Activated effector memory CD4-positive, alpha-beta T cell treated with Interleukin-2 at 50 U/mL for 16 hours (primary cell): ENCODE results near the gene B3GALT5.
"Not testable (repeated sequence)": the region's sequence is repeated elsewhere in the genome, so short reads cannot be mapped to it uniquely, and the experiment has no call there.

Experiments used
- DNase-seq: peaks from one replicate; pipeline ENCODE4 v3.0.0-alpha.2; 2020

Gene B3GALT5

DNA sequence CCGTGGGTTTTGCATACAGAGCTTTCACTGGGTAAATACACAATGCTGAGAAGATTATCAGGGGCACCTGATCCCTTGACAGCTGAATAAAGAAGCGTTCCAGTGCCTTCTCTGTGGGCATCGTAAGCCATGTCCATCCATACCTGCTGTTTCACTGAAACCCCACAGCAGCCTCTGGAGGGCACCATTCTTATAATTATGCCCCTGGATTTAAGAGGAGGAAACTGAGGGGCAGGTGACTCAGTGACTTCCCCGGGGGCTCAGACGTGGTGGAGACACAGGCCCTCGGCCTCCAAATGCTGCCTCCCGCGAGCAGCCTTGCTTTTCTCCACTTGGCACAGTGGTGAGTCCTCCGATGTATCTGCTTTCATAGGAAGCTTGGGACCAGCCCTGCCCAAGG lies 56.7 kb downstream of the B3GALT5 start:
- no peak for DNase-seq

DNA sequence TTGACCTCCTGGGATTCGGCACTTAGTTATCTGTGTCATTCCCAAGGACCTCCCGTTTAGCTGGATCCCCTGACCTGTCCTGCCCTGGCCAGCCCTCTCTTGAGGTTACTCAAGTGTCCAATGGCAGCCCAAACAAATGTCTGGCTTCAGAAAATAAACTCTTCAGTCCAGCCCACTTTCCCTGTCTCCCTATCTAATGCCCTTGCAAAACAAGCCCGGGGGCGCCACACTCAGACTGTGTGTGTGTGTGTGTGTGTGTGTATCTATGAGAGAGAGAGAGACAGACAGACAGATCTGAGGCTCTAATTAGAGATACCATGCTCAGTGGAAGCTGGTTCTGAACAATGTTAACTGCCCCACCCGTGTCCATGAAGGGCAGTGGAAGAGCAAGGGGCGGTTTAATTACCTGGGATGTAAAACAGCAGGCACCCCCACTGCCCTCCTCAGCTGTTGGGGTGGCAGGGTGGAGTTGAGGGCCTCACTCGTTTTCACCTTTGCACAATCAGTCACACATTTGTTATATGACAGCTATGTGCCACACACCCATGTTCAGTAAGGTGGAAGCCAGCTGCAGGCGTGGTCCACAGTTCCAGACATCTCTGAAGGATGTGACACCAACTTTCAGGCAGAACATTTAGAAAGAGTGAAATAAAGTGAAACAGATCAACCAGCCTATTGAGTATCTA lies 57.4 kb downstream of the B3GALT5 start:
- DNase-seq: no peak

DNA sequence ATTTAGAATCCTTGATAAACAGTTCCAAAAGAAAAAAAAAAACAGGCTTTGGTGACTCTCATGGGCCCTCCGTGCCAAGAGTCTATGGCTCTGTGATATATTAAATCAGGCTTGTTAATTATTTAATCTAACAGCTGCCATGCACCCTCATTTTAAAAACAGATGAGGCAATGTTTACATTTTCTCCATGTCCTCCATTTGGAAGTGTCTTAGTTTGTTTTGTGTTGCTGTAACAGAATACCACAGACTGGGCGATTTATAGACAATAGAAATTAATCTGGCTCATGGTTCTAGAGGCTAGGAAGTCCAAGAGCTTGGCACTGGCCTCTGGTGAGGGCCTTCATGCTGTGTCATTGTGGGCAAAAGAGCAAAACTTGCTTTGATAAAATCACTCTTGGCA lies 58.0 kb downstream of the B3GALT5 start:
- DNase-seq: no peak

DNA sequence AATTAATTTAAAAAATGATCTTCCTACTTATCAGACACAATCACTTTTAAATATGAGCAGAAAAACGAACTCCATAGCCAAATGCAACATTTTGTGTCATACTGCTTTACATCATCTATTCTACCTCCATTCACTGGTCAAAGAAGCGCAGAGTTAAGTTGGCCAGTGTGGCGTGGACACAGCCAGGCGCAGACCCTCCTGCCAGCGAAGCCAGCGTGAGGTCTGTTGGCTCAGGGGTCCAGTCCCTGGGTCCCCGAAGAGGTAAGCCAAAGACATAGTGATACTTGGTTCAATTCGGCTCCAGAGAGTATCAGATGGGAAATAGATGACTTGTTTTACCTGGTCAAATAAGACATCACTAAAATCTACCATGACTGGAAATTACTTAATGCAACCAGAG lies 59.2 kb downstream of the B3GALT5 start:
- no peak for DNase-seq

DNA sequence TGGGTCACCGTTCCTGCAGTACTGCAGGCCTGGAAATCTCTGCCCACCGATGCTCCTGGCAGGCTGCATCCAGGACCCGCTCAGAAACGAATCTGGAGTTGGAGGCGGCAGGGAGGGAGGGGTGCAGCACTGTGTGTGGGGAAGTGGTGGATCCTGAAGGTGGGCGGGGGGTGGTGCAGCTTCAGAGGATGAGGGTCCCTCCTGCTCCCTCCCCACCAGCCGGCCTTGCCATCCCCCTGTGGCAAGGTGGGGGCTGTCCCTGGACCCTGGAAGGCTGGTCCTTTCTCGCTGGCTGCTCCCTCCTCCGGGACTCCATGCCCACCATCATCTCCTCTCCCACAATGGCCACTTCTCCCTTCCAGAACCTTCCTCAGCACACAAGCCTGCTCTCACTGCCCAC lies 60.4 kb downstream of the B3GALT5 start:
- DNase-seq: no peak

DNA sequence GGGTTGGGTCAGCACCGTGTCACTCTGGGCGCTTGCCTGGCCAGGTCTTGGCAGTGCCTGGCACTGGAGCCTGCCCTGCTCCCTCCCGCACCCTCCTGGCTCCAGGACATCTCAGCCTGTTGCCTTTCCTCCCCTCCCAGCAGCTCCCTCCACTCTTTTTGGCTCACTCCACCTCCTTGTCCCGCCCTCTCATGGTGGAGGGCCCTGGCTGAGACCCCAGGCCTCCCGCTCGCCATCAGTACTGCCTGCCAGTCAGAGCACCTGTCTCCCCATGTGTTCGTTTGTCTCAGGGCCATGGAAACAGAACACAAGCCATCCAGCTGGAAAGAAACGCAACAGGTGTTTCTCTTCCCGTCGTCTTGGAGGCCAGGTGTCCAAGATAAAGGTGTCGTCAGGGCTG lies 61.0 kb downstream of the B3GALT5 start:
- no peak for DNase-seq

DNA sequence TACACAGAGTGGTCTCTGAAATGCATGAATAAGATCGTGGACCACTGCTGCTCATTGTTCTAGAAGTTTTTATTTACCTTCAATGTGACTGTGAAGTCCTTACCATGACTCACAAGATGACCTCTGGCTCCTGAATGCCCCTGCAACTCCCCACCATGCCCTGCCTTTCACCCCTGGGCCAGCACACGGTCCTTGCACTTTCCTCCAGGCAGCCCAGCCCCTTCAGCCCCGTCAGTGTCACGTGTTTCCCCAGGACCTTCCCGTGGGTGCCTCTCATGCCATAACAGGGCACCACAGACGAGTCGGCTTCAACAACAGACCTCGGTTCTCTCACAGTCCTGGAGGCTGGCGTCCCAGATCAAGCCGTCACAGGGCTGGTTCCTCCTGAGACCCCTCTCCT lies 62.1 kb downstream of the B3GALT5 start:
- no peak for DNase-seq

DNA sequence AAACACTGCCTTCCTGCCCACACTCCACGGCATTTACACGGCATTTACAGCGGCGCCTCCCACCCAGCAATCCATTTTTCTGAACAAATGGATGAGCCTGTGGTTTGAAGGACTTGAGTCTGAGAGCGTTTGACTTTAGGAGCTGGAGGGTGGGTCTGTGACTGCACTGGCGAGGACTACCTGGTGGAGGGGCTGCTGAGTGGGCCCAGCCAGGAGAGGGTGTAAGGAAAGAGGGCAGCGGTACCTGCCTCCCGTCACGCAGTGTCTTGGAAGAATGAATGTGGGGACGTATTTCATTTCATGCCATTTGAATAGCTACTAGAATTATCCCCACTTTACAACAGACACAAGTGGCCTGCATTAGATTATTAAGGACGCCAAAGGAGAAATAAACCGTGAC lies 62.9 kb downstream of the B3GALT5 start:
- no peak for DNase-seq

DNA sequence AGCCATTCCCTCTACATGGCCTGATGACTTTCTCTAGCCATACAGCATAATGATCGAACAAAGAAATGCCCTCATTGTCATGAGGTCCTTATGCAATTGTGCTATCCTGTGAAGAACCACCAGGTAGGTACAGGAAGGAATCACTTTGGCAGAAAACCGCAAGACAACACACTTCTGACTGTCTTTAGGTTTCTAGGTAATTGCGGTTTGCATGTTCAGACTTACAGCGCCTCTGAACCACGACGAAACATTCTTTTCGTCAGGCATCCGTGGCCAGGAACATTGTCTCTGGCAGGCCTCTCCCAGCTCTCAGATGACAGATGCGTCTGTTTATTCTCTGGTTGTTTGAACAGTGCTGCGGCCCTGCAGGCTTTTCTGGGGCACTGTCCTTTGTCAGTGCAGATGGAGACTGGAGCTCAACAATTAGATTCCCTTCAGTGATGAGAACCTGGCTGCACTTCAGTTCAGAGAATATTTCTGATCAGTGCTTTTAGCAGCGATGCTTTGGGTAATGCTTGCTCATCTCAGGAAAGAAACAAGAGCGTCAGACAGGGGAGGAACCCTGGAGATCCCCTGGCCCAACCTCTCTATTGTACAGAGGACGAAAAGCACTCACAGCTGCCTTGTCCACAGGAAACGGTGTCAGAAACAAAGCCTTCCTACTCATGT lies 63.4 kb downstream of the B3GALT5 start:
- no peak for DNase-seq

DNA sequence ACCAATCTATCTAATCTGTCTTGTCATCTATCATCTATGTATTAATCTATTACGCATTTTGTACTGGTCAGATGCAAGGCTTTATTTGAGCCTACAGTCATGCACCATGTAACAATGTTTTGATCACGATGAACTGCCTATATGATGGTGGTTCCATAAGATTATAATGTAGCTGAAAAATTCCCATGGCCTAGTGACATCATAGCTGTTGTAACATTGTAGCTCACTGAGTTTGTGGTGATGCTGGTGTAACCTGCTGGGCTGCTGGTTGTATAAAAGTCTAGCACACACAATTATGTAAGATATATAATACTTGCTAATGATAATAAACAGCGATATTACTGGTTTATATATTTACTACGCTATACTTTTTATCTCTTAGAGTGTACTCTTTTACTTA lies 67.5 kb downstream of the B3GALT5 start:
- no peak for DNase-seq

DNA sequence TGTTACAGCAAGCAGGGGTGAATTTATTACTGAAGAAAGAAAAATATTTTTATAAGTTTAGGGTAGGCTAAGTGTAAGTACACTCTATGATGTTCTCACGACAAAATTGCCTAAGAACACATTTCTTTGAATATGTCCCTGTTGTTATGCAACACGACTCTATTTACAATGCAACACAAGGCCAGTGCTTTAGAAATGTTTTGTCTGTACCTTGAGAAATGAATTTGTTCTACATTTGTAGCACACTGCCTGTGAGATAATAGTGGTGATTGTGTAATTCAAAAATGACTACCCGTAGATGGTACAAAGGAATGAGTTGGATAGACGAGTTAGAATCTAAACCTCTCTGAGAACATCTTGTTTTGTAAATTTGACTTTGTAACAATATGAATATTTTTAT lies 68.5 kb downstream of the B3GALT5 start:
- DNase-seq: no peak

DNA sequence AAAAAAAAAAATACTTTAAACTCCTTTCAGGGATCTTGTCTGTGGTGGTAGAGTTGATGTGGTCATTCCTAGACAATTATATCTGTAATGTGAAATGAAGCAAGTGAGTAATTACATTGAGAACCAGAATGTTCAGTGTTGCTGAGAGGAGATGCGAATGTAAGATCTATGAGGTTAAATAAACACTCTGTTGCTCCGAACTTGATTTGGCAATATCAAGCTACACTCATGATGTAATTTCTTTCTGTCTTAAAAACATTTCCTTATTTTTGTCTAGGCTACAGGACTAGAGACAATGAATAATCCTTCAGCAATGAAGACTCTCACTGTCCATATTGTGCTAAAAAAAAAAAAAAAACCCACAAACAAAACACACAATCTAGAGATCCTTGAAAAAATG lies 69.1 kb downstream of the B3GALT5 start:
- DNase-seq: no peak

DNA sequence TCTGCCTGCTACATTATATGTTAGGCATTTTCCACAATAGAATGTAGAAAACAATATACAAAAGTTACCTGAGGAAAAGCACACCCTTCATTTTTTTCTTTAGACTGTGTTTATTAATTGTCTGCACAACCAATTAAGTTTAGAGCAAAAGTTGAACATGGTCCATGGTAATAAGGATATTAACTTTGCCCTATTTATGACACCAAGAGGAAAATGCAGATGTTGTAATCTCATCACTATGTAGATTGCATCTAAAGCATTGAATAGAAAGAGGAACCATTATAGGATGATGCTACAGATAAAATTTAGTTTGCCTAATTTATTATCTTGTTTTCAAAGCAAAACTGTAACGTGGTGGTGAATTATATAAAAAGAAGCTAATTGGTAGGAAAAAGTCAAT lies 72.5 kb downstream of the B3GALT5 start:
- DNase-seq: no peak

DNA sequence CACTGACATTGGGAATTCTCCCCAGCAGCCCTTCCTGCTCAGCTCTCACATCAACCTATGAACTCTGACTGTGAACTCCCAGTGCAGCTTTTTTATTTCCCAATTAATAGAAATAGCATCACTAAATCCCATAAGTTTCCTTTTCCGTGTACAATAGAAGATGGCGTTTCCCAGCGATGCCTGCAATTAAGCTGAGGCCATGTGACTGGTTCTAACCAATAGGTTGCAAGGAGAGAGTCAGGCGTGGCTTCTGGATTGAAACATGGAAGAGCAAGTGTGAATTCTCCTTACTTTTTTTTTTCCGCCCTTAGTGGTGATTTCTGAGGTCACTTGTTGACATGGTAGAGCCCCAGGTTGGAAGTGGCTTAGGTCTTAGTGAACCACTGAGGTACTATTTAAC lies 73.3 kb downstream of the B3GALT5 start:
- DNase-seq: no peak

DNA sequence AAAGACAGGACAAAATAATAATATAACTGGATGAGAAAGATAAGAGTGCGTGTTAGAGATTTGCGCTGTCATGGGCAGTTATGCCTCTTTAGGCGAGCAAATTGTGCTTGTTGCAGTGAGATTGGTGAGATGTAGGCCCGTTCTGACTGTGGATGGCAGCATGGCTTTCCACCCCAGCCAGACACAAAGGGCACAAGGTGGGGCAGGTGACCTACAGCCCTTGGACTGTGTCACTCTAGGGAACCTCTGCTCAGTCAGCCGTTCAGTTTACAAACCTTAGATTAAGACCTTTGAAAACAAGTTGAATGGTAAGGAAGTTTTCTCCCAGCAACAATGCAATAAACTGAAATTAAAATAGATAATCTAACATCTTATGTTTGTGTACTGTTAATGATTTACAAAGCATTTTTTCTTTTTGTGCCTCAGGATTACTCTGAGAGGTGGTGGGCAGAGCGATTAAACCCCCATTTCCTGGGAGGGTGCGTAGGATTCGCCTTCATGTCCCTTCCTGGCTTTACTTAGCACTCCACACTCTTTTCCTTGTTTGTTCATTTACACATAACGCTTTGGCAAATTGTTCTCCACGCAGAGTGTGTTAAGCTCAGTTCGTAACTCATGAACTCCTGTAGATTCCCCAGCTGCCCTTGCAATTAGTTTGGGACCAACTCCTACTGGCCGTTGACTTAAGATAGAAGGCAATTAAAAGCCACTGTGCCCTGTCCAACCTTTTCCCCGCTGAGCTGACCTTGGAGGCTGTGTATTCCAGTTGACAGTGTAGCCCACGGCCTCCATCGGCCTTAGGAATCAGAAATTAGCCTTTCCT lies 74.1 kb downstream of the B3GALT5 start:
- no peak for DNase-seq

DNA sequence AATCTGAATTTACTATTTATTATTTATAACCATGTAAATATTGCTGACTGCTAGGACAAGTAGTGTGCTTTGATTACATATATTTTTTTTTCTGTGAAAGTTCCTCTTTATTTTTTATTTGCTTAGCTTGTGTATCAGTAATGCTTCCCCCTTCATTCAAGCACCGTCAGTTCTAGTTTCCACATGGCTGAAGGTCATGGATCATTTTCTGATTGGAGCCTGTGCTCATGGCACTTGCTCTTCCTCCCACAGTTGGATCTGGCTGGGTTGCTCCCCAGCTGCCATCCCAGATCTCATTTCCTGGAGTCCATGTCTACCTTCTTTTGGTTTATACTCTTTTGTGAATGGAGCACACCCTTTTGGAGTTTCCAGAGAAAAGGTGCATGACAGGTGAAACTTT lies 75.3 kb downstream of the B3GALT5 start:
- no peak for DNase-seq

DNA sequence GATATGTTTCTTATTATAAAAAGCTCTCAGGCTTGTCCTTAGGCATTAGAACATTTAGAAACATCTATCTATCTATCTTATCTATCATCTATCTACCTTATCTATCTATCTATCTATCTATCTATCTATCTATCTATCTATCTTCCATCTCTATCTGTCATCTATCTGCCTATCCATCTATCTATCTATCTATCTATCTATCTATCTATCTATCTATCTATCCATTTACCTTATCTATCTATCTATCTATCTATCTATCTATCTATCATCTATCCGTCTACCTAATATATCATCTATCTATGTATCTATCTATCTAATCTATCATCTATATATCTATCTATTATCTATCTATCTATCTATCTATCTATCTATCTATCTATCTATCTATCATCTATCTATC lies 77.1 kb downstream of the B3GALT5 start:
- not testable (repeated sequence) for DNase-seq

DNA sequence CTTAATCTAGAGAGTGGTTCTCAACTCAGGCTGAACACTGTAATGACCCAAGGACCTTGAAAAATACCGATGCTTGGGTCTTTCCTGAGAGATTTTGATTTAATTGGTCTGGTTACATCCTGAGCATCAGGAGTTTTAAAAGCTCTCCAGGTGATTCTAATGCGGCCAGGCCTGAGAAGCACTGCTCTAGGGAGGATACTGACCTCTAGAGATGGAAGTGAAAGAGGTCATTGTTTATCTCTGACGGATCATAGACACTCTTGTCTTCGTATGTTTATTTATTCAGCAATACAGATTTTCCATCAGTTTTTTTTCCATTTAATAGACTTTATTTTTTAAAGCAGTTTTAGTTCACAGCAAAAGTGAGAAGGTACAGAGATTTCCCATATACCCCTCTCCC lies 77.7 kb downstream of the B3GALT5 start:
- no peak for DNase-seq

DNA sequence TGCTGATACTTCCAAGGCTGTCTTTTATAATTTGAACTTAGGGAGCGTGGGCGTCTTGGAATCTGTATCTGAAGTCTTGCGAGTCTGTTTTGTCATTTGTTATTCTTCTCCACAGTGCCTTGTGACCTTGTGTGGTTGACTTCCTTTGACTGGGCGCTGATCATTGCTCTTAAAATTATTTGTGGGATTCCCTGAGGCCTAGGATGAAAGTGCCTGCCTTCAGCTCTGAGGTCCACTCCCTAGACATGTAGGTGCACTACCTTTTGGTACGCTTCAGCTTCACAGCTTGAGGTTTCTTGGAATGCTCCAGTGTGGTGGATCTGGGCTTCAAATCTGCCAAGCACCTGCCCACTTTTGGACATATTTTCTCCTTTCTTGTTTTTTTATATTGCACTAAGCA lies 82.0 kb downstream of the B3GALT5 start:
- no peak for DNase-seq

DNA sequence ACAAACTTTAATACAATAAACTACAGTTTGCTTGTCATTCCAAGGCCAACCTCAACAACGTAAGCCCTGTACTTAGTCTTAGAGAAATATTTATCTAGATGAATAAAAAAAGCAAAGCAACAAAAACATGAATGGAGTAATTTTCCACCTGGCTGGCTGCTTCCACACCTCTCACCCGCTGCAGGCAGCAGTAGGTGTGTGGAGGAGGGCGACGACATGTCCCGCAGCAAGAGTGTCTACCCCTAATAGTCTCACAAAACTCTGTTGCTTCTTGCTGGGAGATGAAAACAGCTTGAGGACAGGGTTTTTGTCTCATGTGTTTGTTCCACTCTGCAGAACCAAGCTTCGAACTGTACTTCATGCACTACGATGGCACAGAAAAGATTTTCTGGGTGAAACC lies 83.5 kb downstream of the B3GALT5 start:
- DNase-seq: no peak

DNA sequence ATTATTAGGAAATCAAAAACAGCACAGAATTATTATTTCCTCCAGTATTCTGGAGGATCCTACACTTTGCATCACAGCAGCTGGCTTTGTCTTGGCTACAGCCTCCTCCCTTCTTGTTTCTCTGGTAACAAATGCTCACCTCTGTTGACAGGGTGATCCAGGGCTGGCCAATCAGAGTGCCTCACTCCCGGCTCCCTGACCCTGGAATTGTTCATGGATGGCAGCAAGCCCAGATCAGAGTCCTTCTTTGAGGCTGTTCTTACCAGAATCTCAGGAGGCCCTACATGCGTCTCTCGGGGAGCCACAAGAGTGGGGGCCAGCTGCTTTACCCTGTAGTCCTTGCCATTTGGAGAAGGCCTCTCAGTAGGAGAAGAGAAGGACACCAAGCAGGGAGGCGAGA lies 83.9 kb downstream of the B3GALT5 start:
- no peak for DNase-seq

DNA sequence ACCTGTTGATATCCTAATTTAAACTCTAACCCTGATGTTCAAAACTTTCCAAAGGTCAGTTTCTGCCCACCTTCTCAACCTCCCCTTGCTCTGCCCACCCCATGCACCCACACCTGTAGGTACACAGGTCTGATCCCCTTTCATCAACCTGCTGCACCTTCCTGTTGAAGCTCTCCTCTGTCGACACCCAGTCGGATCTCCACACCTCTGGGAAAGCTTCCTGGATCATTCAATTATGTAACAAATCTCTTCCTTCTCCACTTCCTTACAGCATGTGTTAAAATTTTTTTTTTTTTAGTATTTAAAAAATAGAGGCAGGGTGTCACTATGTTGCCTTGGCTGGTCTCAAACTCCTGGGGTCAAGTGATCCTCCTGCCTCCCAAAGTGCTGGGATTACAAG lies 87.6 kb downstream of the B3GALT5 start:
- no peak for DNase-seq

DNA sequence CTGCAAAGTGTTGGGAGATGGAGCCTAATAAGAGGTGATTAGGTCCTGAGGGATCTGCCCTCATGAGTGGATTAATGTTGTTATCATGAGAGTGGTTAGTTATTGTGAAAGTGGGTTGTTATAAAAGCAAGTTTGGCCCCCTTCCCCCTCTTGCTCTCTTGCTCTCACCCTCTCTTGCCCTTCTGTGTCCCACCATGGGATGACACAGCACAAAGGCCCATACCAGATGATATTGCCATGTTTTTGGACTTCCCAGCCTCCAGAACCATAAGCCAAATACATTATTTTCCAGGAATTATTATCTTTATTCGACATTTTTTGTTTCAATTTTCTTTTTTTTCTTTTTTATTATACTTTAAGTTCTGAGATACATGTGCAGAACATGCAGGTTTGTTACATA lies 90.8 kb downstream of the B3GALT5 start:
- DNase-seq: no peak

DNA sequence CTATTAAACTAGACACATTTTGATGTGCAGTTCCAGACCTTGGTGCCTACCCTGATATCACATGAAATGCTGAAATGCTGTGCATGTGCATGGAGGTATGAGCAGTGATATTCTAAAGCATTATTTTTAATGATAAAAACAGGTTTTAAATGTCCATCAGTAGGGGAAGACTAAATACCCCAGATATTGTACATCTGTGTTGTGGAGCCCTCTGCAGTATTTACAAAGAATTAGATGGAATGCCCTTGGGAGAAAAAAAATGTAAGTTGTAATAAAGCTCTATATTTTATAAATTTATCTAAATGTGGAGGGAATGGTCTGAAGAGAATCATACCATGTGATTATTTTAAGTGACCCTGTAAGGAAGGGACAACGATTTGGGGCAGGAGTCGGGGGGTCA lies 93.1 kb downstream of the B3GALT5 start:
- DNase-seq: no peak
